Measurements from ENCODE around the gene SLC7A4. TPM values are rescaled to one million over a fixed set of nuclear protein-coding genes. Genes with fewer than 3 reads are reported as not detected.
A peak's percentile ranks its signal among the peaks of the same experiment; 100 is the strongest.

SLC7A4 gene
- total and polyA plus RNA-seq, 8 donors = 0.14 to 3.0 (median 0.40) TPM

DNA sequence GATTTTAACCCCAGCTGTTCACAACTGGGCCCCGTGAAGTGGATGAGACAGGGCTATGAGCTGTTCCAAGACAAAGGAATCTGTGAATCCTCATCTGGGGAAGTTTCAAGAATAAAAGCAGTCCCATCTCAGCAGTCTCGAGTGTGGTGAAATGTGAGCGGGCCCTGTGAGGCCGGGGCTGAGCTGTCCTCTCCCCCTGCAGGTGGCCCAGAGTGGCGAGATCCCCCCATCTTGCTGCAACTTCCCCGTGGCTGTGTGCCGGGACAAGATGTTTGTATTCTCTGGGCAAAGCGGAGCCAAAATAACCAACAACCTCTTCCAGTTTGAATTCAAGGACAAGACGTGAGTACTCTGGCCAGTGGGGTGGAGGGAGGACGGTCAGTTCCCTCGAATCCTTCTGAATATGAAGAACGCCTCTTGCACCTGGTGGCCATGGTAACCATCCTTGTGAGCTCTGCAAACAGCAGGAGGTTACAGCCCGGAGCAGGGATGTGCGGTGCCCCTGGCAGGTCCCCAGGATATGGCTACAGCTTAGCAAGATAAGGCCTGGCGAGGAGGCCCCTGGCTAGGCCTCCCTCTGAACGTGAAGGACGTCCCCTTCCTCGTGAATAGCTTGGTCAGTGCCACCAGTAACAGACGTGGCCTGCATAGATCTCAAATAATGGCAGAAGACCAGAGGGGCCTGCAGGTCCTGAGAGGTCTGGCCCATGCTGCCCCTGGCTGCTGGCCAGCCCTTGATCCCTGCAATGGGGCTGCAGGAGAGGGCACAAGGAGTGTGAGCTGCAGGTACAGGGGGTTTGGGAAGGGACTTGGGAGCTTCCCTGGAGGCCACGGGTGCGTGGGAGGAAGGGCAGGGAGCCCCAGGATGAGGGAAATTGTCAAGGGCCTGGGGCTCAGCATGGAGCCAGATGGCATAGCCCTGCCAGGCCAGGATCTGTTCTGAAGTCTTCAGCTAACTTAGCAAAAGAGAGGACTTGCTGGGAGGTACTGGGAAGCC, 41.9 kb downstream of the SLC7A4 start:
- TF ChIP-seq, protein P1, sequence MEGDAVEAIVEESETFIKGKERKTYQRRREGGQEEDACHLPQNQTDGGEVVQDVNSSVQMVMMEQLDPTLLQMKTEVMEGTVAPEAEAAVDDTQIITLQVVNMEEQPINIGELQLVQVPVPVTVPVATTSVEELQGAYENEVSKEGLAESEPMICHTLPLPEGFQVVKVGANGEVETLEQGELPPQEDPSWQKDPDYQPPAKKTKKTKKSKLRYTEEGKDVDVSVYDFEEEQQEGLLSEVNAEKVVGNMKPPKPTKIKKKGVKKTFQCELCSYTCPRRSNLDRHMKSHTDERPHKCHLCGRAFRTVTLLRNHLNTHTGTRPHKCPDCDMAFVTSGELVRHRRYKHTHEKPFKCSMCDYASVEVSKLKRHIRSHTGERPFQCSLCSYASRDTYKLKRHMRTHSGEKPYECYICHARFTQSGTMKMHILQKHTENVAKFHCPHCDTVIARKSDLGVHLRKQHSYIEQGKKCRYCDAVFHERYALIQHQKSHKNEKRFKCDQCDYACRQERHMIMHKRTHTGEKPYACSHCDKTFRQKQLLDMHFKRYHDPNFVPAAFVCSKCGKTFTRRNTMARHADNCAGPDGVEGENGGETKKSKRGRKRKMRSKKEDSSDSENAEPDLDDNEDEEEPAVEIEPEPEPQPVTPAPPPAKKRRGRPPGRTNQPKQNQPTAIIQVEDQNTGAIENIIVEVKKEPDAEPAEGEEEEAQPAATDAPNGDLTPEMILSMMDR (IDR thresholded peaks at IDR 0.05) = no peak
- DNase-seq = peak in 1 of 4 donors; percentile 43
- Histone ChIP-seq H3K4me1 (no peaks in the 10 kb centered on the region), H3K27me3 (no peaks in the 10 kb centered on the region), H3K27ac (no peak overlapping the region), H3K4me3 (no peak overlapping the region), H3K36me3 (peaks cover 0 to 88% of the 10 kb centered on the region in 2 donors), H3K9me3 (no peaks in the 10 kb centered on the region)
- no peak for ATAC-seq
- intact Hi-C loops (cut with DNase I) = no loop called here

DNA sequence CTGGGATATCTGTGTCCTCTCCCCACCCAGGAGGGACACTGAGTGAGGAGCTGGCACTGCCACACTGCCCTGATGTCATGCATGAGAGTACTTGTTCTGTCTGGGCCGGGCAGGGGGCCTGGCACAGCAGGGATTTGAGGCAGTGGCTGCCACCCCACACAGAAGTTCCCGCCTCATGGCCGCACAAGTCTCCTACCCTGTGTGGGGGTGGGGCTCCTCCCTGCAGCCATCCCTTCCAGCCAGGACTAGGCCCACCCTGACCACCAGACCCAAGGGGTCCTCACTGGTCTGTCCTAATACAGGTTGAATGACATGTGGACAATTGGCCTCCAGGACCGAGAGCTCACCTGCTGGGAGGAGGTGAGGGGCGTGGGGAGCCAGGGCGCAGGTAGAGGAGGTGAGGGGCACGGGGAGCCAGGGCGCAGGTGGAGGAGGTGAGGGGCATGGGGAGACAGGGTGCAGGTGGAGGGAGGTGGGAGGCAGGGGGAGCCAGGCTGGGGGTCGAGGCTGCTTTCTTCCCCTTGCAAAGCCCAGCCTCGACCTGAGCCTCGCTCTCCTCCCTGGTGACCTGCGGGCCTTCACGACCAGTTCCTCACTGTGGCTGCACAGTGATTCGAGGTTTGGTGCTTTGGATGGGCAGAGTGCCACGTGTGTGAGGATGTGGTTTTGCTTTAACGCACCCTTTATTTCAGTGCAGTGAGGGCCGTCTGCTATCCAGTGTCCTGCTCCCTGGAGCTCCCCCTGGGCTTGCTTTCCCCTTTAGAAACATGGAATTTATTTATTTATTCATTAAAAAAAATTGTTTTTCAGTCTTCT, 42.8 kb downstream of the SLC7A4 start:
- ATAC-seq (no peak), DNase-seq (peak in 1 of 4 donors; percentile 45)
- Histone ChIP-seq H3K27me3 (no peaks in the 10 kb centered on the region), H3K4me1 (no peaks in the 10 kb centered on the region), H3K36me3 (peaks cover 0 to 84% of the 10 kb centered on the region in 2 donors), H3K4me3 (no peak overlapping the region), H3K9me3 (no peaks in the 10 kb centered on the region), H3K27ac (no peak overlapping the region)
- TF ChIP-seq, protein P1 (IDR thresholded peaks at IDR 0.05) = no peak
- intact Hi-C loops (cut with DNase I) = no loop called here

DNA sequence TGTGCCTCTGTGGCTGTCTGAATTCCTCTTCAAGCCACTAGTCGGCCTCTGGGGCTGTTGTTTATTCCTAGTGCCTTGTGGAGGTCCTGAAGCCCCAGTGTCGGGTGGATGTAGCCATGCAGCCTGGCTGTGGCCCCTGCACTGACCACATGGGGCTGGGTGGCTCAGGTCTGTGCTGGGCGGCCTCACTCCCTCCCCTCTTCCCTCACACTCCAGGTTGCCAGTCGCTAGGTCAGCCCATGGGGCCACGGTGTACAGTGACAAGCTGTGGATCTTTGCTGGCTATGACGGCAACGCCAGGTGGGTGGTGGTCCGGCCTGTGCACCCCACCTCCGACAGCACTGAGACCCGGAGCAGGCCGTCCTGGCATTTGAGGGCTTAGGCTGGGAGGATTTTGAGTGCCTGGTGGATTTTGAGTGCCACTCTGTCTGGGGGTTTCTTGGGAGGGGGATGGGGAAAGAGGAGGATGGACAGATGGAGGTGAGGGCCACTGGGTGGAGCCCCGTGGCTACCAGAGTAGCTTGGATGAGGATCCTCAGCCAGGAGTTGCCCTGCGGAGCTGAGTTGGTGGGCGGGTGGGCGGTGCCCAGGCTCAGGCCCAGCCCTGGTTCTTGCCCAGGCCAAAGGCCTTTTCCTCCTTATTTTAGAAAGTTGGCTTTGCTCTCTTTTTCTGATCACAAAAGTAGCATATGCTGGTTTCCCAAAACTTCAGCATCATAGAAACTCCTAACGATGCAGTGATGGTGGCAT, 43.6 kb downstream of the SLC7A4 start:
- Histone ChIP-seq H3K4me1 (no peaks in the 10 kb centered on the region), H3K27ac (no peak overlapping the region), H3K36me3 (peaks cover 0 to 76% of the 10 kb centered on the region in 2 donors), H3K9me3 (no peaks in the 10 kb centered on the region), H3K27me3 (no peaks in the 10 kb centered on the region), H3K4me3 (no peak overlapping the region)
- no peak for ATAC-seq
- TF ChIP-seq, protein P1 (IDR thresholded peaks at IDR 0.05) = no peak
- intact Hi-C loops (cut with DNase I) = no loop called here
- DNase-seq = peak in 1 of 4 donors; percentile 61

DNA sequence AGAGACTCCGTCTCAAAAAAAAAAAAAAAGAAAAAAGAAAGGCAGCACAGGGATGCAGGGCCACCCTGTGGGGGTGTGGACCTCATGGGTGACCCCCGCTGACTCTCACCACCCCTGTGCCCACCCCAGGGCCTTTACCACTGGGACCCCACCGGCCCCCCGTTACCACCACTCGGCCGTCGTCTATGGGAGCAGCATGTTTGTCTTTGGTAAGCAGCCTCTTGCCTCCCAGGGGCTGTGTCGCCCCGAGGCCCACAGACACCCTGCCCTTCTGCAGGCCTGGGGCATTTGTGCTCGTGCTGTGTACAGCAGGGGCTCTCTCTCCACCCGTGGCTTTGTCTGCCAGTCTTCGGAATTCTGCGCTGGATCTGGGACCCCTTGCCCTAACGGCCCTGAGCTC, 45.0 kb downstream of the SLC7A4 start:
- TF ChIP-seq, protein P1 (IDR thresholded peaks at IDR 0.05) = no peak
- Histone ChIP-seq H3K9me3 (no peaks in the 10 kb centered on the region), H3K4me1 (peaks cover 0 to 13% of the 10 kb centered on the region in 2 donors), H3K27ac (no peak overlapping the region), H3K4me3 (no peak overlapping the region), H3K27me3 (no peaks in the 10 kb centered on the region), H3K36me3 (peaks cover 0 to 62% of the 10 kb centered on the region in 2 donors)
- DNase-seq (peak in 1 of 4 donors; percentile 59), ATAC-seq (no peak)
- intact Hi-C loops (cut with DNase I) = no loop called here
